Upper lobe of right lung (tissue), 1 donor: ENCODE measurements around the gene PMAIP1. TPM values are rescaled to one million over a fixed set of nuclear protein-coding genes. Genes with fewer than 3 reads are reported as not detected.

Experiments
- ATAC-seq: fragments of 200-7000 bp; cut with Tn5 transposase; one replicate; pipeline ENCODE4 v1.9.1; 2020; ENCODE audit warnings: mild to moderate bottlenecking, moderate library complexity
- DNase-seq: peaks from one replicate; pipeline ENCODE4 v3.0.0-alpha.2; 2020
- H3K27ac ChIP-seq: fragments of 200-600 bp; one replicate; pipeline ENCODE4 v1.8.0; 2022
- H3K27me3 ChIP-seq: fragments of 200-600 bp; one replicate; pipeline ENCODE4 v1.8.0; 2022; ENCODE audit warnings: mild to moderate bottlenecking
- H3K36me3 ChIP-seq: fragments of 200-600 bp; one replicate; pipeline ENCODE4 v1.8.0; 2022
- H3K4me1 ChIP-seq: fragments of 200-600 bp; one replicate; pipeline ENCODE4 v1.8.0; 2022
- H3K4me3 ChIP-seq: fragments of 200-600 bp; one replicate; pipeline ENCODE4 v1.8.0; 2022; ENCODE audit warnings: mild to moderate bottlenecking
- H3K9me3 ChIP-seq: fragments of 200-600 bp; one replicate; pipeline ENCODE4 v1.8.0; 2022
- CTCF ChIP-seq: fragments of 200-600 bp; IDR thresholded peaks from one replicate; pipeline ENCODE4 v1.8.0; 2022; ENCODE audit warnings: antibody characterized with exemption
- intact Hi-C: fragments of 100-400 bp; cut with DNase I; formaldehyde crosslinking; loops from one replicate; pipeline ENCODE4 v1.11.0; 2022
- total RNA-seq: library from RNA; stranded (reverse); fragmentation: NEBNext Ultra II Directional; extraction: Animal tissue kit (Norgen Biotek cat#: 25700); gene quantifications from one replicate; pipeline ENCODE4 v1.2.1, GENCODE V29; 2021
- donor health status: DM: no; HTN: yes; CAD: no; lungs with severe emphysema.

The PMAIP1 gene
- total RNA-seq, 1 donor from 2014 or later, result 3.1 TPM

GRCh38 chr18:59902993-59903610 lies 3.3 kb downstream of the PMAIP1 start:
- H3K4me3 ChIP-seq, result no peak overlapping the region
- no peak for TF ChIP-seq CTCF
- ATAC-seq, result no peak

GRCh38 chr18:59904011-59904601 lies 4.3 kb downstream of the PMAIP1 start:
- intact Hi-C loops, result no loop called here

More at GRCh38 chr18:59902993-59903610, 3.3 kb downstream of the PMAIP1 start:
- no peak for DNase-seq
- no peak overlapping the region for H3K27ac ChIP-seq
- H3K27me3 ChIP-seq, result peaks cover 4% of the 10 kb centered on the region
- H3K4me1 ChIP-seq, result no peaks in the 10 kb centered on the region
- intact Hi-C loops, result no loop called here
- no peaks in the 10 kb centered on the region for H3K36me3 ChIP-seq
- H3K9me3 ChIP-seq, result no peaks in the 10 kb centered on the region

GRCh38 chr18:59905686-59906091 lies 5.9 kb downstream of the PMAIP1 start:
- Histone ChIP-seq H3K4me3 (no peak overlapping the region), H3K27ac (no peak overlapping the region), H3K36me3 (no peaks in the 10 kb centered on the region), H3K9me3 (no peaks in the 10 kb centered on the region), H3K27me3 (no peaks in the 10 kb centered on the region), H3K4me1 (no peaks in the 10 kb centered on the region)
- no peak for TF ChIP-seq CTCF
- no peak for ATAC-seq
- DNase-seq, result no peak
- intact Hi-C loops, result no loop called here

More at GRCh38 chr18:59904011-59904601, 4.3 kb downstream of the PMAIP1 start:
- peaks cover 4% of the 10 kb centered on the region for H3K27me3 ChIP-seq
- no peak for TF ChIP-seq CTCF
- no peak overlapping the region for H3K27ac ChIP-seq
- no peak overlapping the region for H3K4me3 ChIP-seq
- H3K36me3 ChIP-seq, result no peaks in the 10 kb centered on the region
- DNase-seq (no peak), ATAC-seq (no peak)
- no peaks in the 10 kb centered on the region for H3K9me3 ChIP-seq
- no peaks in the 10 kb centered on the region for H3K4me1 ChIP-seq

- Histone ChIP-seq H3K4me3 (no peak overlapping the region), H3K9me3 (no peaks in the 10 kb centered on the region), H3K27me3 (no peaks in the 10 kb centered on the region), H3K4me1 (no peaks in the 10 kb centered on the region), H3K27ac (no peak overlapping the region), H3K36me3 (no peaks in the 10 kb centered on the region)
- ATAC-seq (no peak), DNase-seq (no peak)
- intact Hi-C loops, result no loop called here
- no peak for TF ChIP-seq CTCF
Measured at GRCh38 chr18:59906203-59906602, 6.4 kb downstream of the PMAIP1 start.

- intact Hi-C loops, result no loop called here
- H3K9me3 ChIP-seq, result no peaks in the 10 kb centered on the region
- no peaks in the 10 kb centered on the region for H3K36me3 ChIP-seq
- no peak overlapping the region for H3K27ac ChIP-seq
- TF ChIP-seq CTCF, result no peak
- no peaks in the 10 kb centered on the region for H3K27me3 ChIP-seq
- DNase-seq (no peak), ATAC-seq (no peak)
- no peak overlapping the region for H3K4me3 ChIP-seq
- H3K4me1 ChIP-seq, result no peaks in the 10 kb centered on the region
Measured at GRCh38 chr18:59907172-59907571, 7.4 kb downstream of the PMAIP1 start.
